Measurements from ENCODE around the gene HDAC11. TPM values are rescaled to one million over a fixed set of nuclear protein-coding genes. Genes with fewer than 3 reads are reported as not detected.

Gene HDAC11
- total and polyA plus RNA-seq, 2 of the 13 experiments (the other 11 are each of a cell fraction or from before 2014, with no cell fraction given) = 13.7 to 33.1 TPM

DNA sequence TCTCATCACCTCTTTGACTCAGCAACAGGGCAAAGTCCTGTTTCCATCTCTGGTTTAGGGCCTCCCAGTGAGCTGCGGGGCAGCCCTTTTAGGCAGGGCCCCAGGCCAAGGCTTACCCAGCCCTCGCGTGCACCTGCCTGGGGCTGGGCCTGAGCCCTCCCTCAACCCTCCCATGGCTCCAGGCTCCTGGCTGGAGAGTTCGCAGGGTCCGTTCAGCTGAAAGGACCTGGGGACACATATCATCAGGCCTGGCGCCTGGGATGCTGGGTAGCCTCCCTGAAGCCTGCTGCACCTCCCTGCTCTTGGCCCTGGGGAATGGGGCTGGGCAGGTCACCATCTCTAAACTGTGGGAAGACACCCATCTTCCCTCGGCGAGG is 29.7 kb downstream of the HDAC11 start (continued):
- no peak for TF ChIP-seq MAFF (IDR thresholded peaks at IDR 0.05; ENCODE audit: low read depth, low read length)
- TF ChIP-seq ZNF598 (CRISPR knock-in tag; IDR thresholded peaks at IDR 0.05; ENCODE audit: borderline replicate concordance) = no peak

DNA sequence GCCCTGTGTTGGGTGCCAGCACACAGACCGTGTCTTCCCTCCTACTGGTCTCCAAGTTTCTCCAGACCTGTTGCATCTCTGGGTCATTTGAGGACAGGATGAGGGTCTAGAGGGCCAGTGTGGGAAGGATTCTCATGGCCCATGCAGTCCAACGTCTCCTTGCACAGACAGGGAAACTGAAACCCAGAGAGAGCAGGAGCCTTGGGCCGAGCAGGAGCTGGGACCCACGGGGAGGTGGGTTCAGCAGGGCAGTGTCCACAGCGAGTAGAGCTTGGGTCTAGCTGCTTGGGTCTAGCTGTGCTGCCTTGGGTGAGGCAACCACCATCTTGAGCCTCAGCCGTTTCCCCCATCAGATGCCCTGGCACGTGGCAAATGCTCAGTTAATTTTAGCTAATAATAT is 32.3 kb downstream of the HDAC11 start:
- intact Hi-C loops (cut with micrococcal nuclease; ENCODE audit: unreplicated experiment) = no loop called here
- no TSS peak for BruUV-seq (replicated peaks)
- TF ChIP-seq JUN (CRISPR knock-in tag; IDR thresholded peaks at IDR 0.05) = no peak
- TF ChIP-seq, protein P1, sequence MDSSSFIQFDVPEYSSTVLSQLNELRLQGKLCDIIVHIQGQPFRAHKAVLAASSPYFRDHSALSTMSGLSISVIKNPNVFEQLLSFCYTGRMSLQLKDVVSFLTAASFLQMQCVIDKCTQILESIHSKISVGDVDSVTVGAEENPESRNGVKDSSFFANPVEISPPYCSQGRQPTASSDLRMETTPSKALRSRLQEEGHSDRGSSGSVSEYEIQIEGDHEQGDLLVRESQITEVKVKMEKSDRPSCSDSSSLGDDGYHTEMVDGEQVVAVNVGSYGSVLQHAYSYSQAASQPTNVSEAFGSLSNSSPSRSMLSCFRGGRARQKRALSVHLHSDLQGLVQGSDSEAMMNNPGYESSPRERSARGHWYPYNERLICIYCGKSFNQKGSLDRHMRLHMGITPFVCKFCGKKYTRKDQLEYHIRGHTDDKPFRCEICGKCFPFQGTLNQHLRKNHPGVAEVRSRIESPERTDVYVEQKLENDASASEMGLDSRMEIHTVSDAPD (CRISPR knock-in tag; IDR thresholded peaks at IDR 0.05) = no peak
- TF ChIP-seq, protein P2, sequence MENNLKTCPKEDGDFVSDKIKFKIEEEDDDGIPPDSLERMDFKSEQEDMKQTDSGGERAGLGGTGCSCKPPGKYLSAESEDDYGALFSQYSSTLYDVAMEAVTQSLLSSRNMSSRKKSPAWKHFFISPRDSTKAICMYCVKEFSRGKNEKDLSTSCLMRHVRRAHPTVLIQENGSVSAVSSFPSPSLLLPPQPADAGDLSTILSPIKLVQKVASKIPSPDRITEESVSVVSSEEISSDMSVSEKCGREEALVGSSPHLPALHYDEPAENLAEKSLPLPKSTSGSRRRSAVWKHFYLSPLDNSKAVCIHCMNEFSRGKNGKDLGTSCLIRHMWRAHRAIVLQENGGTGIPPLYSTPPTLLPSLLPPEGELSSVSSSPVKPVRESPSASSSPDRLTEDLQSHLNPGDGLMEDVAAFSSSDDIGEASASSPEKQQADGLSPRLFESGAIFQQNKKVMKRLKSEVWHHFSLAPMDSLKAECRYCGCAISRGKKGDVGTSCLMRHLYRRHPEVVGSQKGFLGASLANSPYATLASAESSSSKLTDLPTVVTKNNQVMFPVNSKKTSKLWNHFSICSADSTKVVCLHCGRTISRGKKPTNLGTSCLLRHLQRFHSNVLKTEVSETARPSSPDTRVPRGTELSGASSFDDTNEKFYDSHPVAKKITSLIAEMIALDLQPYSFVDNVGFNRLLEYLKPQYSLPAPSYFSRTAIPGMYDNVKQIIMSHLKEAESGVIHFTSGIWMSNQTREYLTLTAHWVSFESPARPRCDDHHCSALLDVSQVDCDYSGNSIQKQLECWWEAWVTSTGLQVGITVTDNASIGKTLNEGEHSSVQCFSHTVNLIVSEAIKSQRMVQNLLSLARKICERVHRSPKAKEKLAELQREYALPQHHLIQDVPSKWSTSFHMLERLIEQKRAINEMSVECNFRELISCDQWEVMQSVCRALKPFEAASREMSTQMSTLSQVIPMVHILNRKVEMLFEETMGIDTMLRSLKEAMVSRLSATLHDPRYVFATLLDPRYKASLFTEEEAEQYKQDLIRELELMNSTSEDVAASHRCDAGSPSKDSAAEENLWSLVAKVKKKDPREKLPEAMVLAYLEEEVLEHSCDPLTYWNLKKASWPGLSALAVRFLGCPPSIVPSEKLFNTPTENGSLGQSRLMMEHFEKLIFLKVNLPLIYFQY (CRISPR knock-in tag; IDR thresholded peaks at IDR 0.05; ENCODE audit: borderline replicate concordance) = no peak
- TF ChIP-seq MEIS2 (CRISPR knock-in tag; IDR thresholded peaks at IDR 0.05) = no peak
- TF ChIP-seq RBAK (CRISPR knock-in tag; IDR thresholded peaks at IDR 0.05) = no peak
- no peak for TF ChIP-seq ZFP36L2 (CRISPR knock-in tag; IDR thresholded peaks at IDR 0.05)
- TF ChIP-seq, protein P3, sequence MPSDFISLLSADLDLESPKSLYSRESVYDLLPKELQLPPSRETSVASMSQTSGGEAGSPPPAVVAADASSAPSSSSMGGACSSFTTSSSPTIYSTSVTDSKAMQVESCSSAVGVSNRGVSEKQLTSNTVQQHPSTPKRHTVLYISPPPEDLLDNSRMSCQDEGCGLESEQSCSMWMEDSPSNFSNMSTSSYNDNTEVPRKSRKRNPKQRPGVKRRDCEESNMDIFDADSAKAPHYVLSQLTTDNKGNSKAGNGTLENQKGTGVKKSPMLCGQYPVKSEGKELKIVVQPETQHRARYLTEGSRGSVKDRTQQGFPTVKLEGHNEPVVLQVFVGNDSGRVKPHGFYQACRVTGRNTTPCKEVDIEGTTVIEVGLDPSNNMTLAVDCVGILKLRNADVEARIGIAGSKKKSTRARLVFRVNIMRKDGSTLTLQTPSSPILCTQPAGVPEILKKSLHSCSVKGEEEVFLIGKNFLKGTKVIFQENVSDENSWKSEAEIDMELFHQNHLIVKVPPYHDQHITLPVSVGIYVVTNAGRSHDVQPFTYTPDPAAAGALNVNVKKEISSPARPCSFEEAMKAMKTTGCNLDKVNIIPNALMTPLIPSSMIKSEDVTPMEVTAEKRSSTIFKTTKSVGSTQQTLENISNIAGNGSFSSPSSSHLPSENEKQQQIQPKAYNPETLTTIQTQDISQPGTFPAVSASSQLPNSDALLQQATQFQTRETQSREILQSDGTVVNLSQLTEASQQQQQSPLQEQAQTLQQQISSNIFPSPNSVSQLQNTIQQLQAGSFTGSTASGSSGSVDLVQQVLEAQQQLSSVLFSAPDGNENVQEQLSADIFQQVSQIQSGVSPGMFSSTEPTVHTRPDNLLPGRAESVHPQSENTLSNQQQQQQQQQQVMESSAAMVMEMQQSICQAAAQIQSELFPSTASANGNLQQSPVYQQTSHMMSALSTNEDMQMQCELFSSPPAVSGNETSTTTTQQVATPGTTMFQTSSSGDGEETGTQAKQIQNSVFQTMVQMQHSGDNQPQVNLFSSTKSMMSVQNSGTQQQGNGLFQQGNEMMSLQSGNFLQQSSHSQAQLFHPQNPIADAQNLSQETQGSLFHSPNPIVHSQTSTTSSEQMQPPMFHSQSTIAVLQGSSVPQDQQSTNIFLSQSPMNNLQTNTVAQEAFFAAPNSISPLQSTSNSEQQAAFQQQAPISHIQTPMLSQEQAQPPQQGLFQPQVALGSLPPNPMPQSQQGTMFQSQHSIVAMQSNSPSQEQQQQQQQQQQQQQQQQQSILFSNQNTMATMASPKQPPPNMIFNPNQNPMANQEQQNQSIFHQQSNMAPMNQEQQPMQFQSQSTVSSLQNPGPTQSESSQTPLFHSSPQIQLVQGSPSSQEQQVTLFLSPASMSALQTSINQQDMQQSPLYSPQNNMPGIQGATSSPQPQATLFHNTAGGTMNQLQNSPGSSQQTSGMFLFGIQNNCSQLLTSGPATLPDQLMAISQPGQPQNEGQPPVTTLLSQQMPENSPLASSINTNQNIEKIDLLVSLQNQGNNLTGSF (CRISPR knock-in tag; IDR thresholded peaks at IDR 0.05) = no peak
- TF ChIP-seq ZNF124 (CRISPR knock-in tag; IDR thresholded peaks at IDR 0.05) = no peak
- no peak for TF ChIP-seq NFYC (CRISPR knock-in tag; IDR thresholded peaks at IDR 0.05)
- no peak for TF ChIP-seq MED1 (CRISPR knock-in tag; IDR thresholded peaks at IDR 0.05)
- no peaks in the 10 kb centered on the region for H3K79me2 ChIP-seq (ENCODE audit: insufficient read depth, low read length)
- H3K27ac ChIP-seq (ENCODE audit: extremely low read length, insufficient read depth, low read length) = no peak overlapping the region
- no peak overlapping the region for H3K4me3 ChIP-seq (replicated peaks in 1 of 3; ENCODE audit: insufficient read depth in 1 of 3, low read depth in 2 of 3, low read length in 3 of 3)
- FAIRE-seq (no peak), ATAC-seq (no peak), DNase-seq (ENCODE audit: low spot score) (no peak)
- ChIA-PET CTCF (ENCODE audit: low intra/inter-chr PET ratio, low total read pairs) (no interaction called here), POLR2A (no interaction called here)
- no peaks in the 10 kb centered on the region; the same call in 1 of the 2 replicates for H4K20me1 ChIP-seq (ENCODE audit: insufficient read depth, low read length)
- in situ Hi-C loops (cut with HindIII; ENCODE audit: extremely low pct_ligation_motif_present, low pct_unique_long_range_greater_than_20kb) = no loop called here
- H2AFZ ChIP-seq (ENCODE audit: low read length) = no peak overlapping the region
- peaks cover 16% of the 10 kb centered on the region for H3K4me1 ChIP-seq (ENCODE audit: insufficient read depth, low read length)
- no peak overlapping the region for H3K4me2 ChIP-seq (ENCODE audit: low read depth, low read length)
- no peaks in the 10 kb centered on the region for H3K36me3 ChIP-seq (replicated peaks in 1 of 2; ENCODE audit: control insufficient read depth in 1 of 2, insufficient read depth in 2 of 2, low read length in 2 of 2)
- no peaks in the 10 kb centered on the region for H3K9me3 ChIP-seq (ENCODE audit: low read length)
- WGBS (ENCODE audit: low lambda C conversion rate) = 2% methylated on average over 5 of the region's 7 CpGs
- no peak overlapping the region for H3K9ac ChIP-seq (ENCODE audit: insufficient read depth, low read depth, low read length)
- peaks cover 9 to 67% of the 10 kb centered on the region in 2 experiments for H3K27me3 ChIP-seq (ENCODE audit: control insufficient read depth in 1 of 2, insufficient read depth in 2 of 2, low read length in 2 of 2)

Measured in HepG2 (cell line).